Stimulated activated naive CD8-positive, alpha-beta T cell treated with anti-CD3 and anti-CD28 coated beads, Interleukin-15, Interleukin-2, amounts not matched to agents 100 ng/mL and 50 ng/mL, for 24 hours (primary cell): ENCODE data around the gene RASGRF1.

Experiments
- H3K27ac Mint-ChIP-seq: one replicate; pipeline ENCODE4 v1.8.0; 2021; ENCODE audit warnings: mild to moderate bottlenecking, mixed read lengths
- H3K27me3 Mint-ChIP-seq: one replicate; pipeline ENCODE4 v1.8.0; 2021; ENCODE audit warnings: mixed read lengths
- H3K36me3 Mint-ChIP-seq: one replicate; pipeline ENCODE4 v1.8.0; 2021; ENCODE audit warnings: low read depth, mixed read lengths
- H3K4me1 Mint-ChIP-seq: one replicate; pipeline ENCODE4 v1.8.0; 2021; ENCODE audit warnings: low read depth, mixed read lengths
- H3K4me3 Mint-ChIP-seq: one replicate; pipeline ENCODE4 v1.8.0; 2021; ENCODE audit warnings: mild to moderate bottlenecking, mixed read lengths
- H3K9me3 Mint-ChIP-seq: one replicate; pipeline ENCODE4 v1.8.0; 2021; ENCODE audit warnings: mixed read lengths

RASGRF1 gene

DNA sequence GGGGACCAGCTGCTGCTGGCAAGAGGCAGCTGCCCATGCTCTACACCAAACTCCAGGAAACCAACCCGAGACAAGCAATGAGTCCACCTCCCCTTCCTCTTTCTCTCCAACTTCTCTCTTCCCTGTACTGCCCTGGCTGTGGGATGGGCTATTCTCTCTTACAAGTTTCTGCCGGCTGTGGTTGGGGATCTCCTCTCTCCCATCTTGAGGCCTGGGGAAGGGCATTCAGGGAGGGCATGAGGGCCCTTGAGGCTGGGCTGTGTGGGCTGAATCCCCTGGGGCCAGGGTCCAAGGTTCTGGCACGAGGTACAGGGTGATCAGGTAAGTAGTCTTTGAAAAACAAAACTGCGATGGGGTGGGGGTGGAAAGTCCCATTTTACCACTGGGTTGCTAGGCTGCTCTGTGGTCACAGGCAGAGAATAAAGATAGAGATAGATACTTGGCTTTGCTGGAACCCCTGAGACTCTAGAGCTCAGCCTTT lies 113.4 kb downstream of the RASGRF1 start:
- H3K27me3 Mint-ChIP-seq, result no peaks in the 10 kb centered on the region
- peaks cover 13% of the 10 kb centered on the region for H3K4me1 Mint-ChIP-seq
- no peak overlapping the region for H3K4me3 Mint-ChIP-seq
- no peaks in the 10 kb centered on the region for H3K9me3 Mint-ChIP-seq
- H3K27ac Mint-ChIP-seq, result no peak overlapping the region
- no peaks in the 10 kb centered on the region for H3K36me3 Mint-ChIP-seq

DNA sequence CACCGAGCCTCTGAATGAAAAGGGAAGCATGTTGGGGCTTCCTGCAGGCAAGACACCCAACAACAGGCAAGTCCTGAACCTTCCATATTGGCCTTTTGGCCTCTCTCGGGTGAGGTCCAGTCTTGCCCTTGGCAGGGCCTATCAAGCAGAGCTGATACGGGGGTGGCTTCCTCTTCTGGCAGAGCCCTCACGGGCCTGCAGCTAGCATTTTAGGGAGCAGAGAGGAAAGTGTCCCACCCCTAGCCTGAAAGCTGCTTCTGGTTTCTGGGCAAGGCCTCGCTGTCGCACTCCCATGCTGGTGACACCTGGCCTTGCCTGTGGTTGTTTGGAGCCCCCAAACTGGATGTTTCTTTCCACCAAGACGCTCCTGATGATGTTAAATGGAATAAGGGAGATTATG lies 113.9 kb downstream of the RASGRF1 start:
- H3K4me1 Mint-ChIP-seq, result peaks cover 13% of the 10 kb centered on the region
- no peaks in the 10 kb centered on the region for H3K27me3 Mint-ChIP-seq
- H3K4me3 Mint-ChIP-seq, result no peak overlapping the region
- no peaks in the 10 kb centered on the region for H3K36me3 Mint-ChIP-seq
- no peak overlapping the region for H3K27ac Mint-ChIP-seq
- no peaks in the 10 kb centered on the region for H3K9me3 Mint-ChIP-seq

DNA sequence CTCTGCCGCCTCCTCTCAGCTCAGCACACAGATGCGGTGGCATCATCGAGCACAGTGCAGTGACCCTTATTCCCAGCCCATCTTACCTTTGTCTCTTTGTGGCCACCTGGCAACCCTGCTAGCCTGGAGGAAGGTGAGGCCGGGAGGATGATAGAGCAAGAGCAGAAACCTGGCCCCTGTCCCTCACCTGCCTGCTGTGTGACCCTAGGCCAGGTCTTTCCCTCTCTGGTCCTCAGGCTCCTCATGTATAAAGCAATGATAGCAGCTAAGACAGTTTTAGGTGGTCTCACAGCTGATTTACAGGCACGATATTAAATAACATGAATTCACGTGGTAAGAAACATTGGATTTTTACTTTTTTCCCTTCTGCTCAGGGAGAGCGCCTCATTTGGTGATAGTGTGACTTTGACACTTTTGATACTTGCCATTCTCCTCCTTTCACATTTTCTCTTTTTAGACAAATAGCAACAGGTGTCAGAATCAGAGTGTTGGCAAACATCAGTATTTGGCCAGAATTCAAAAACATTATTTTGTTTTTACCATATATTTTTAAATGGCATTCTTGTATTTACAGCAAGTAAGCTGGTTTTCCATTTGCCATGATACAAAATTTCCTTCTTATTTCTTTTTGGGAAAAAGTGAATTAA lies 116.2 kb downstream of the RASGRF1 start:
- peaks cover 13% of the 10 kb centered on the region for H3K4me1 Mint-ChIP-seq
- no peaks in the 10 kb centered on the region for H3K27me3 Mint-ChIP-seq
- no peaks in the 10 kb centered on the region for H3K36me3 Mint-ChIP-seq
- H3K27ac Mint-ChIP-seq, result no peak overlapping the region
- no peaks in the 10 kb centered on the region for H3K9me3 Mint-ChIP-seq
- H3K4me3 Mint-ChIP-seq, result no peak overlapping the region

DNA sequence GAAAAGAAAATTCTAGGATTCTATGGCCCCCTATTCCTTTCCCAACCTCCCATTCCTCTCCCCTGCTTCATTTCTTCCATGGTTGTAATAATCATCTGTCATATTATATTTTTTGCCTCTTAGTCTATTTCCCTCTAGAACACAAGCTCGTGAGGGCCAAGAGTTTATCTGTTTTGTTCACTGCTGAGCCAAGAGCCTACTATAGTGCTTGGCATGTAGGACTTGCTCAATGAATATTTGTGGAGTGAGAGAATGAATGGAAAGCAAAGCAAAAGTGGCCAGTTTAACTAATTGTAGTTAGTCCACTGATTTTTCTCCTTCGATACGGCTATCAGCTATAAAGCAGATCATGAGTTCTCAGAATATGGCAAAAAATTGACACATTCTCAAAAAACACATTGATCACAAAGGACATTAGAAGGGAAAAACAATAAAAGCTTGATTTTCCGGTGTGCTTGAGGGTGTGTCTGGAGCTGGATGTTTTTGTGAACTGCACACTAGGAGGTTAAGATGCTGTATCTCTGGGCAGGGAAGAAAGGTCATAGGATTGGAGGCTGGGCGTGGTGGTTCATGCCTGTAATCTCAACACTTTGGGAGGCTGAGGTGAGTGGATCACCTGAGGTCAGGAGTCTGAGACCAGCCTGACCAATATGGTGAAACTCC lies 120.8 kb downstream of the RASGRF1 start:
- Mint-ChIP-seq H3K27ac (no peak overlapping the region), H3K9me3 (no peaks in the 10 kb centered on the region), H3K4me3 (no peak overlapping the region), H3K36me3 (no peaks in the 10 kb centered on the region), H3K27me3 (no peaks in the 10 kb centered on the region), H3K4me1 (no peaks in the 10 kb centered on the region)

DNA sequence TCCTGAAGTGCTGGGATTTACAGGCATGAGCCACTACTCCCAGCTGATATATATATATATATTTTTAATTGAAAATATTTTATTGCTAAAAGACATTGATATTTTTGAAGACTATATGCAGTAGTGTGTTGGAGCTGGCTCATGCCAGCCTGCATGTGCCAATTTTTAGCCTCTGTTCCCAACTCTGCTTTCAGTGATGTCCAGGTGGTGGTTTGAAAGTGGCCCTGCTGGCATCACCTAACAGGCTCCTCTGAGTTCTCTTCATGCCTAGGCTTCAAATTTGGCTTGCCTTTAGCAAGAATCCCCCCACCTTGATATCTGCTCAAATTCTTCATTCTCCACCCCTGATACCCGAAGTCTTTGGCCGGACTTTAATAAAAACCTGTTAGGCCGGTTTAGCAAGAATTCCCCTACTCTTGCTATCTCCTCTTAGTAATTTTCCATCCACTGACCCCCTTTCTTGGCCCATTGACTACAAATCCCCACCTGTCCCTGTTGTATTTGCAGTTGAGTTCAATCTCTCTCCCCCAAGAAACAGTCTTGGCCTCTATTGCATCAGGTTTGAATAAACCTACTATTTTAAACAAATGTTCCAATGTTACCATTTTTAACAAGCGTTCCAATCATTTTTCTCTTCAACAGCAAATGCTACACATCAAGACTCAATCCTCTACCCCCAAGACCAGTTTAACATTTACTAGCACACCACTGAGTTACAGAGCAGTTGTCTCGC lies 121.9 kb downstream of the RASGRF1 start:
- H3K27ac Mint-ChIP-seq, result no peak overlapping the region
- H3K4me1 Mint-ChIP-seq, result no peaks in the 10 kb centered on the region
- no peaks in the 10 kb centered on the region for H3K27me3 Mint-ChIP-seq
- H3K4me3 Mint-ChIP-seq, result no peak overlapping the region
- H3K9me3 Mint-ChIP-seq, result no peaks in the 10 kb centered on the region
- H3K36me3 Mint-ChIP-seq, result no peaks in the 10 kb centered on the region

DNA sequence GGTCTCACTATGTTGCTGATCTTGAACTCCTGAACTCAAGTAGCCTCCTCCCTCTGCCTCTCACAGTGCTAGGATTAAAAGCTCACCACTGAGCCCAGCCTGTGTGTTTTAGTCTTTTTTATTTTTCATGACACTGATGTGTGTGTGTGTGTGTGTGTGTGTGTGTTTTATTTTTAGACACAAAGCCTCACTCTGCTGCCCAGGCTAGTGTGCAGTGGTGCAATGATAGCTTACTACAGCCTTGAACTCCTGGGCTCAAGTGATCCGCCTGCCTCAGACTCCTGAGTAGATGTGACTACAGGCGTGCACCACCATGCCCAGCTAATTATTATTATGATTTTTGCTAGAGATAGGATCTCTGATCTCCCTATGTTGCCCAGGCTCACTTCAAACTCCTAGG lies 122.5 kb downstream of the RASGRF1 start:
- Mint-ChIP-seq H3K4me1 (no peaks in the 10 kb centered on the region), H3K9me3 (no peaks in the 10 kb centered on the region), H3K4me3 (no peak overlapping the region), H3K27ac (no peak overlapping the region), H3K27me3 (no peaks in the 10 kb centered on the region), H3K36me3 (no peaks in the 10 kb centered on the region)

DNA sequence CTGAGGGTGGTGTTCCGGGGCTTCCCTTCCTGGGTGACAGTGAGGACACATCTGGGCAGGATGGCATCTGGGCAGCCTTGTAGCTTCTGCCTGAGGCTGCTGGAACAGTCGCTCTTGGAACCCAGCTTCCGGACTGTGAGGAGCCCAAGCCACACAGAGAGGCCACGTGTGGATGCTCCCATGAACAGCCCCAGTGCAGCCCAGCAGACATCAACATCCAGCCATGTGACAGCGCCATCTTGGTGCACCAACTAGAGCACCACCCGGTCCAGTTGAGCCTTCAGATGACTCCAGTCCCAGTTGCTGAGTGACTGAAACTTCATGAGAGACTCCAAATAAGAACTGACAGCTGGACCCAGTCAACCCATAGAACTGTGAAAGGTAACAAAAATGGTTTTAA lies 130.3 kb downstream of the RASGRF1 start:
- H3K27ac Mint-ChIP-seq, result no peak overlapping the region
- H3K4me3 Mint-ChIP-seq, result no peak overlapping the region
- H3K36me3 Mint-ChIP-seq, result no peaks in the 10 kb centered on the region
- no peaks in the 10 kb centered on the region for H3K4me1 Mint-ChIP-seq
- H3K9me3 Mint-ChIP-seq, result no peaks in the 10 kb centered on the region
- H3K27me3 Mint-ChIP-seq, result no peaks in the 10 kb centered on the region

DNA sequence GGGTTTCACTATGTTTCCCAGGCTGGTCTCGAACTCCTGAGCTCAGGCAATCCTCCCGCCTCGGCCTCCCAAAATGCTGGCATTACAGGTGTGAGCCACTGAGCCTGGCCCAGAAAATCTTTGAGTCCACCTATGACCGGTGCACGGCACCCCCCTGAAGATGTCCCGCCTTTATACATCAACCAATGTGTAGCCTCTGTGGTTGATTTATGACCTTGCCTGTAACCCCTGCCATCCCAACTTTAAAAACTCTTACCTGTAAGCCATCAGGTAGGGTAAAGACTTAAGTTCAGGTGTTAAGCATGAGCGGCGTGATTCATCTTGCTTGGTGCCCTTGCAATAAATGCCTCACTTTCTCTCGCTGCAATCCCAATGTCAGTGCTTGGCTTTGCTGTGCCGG lies 131.2 kb downstream of the RASGRF1 start:
- no peaks in the 10 kb centered on the region for H3K4me1 Mint-ChIP-seq
- H3K36me3 Mint-ChIP-seq, result no peaks in the 10 kb centered on the region
- H3K27ac Mint-ChIP-seq, result no peak overlapping the region
- H3K27me3 Mint-ChIP-seq, result no peaks in the 10 kb centered on the region
- H3K9me3 Mint-ChIP-seq, result no peaks in the 10 kb centered on the region
- H3K4me3 Mint-ChIP-seq, result no peak overlapping the region

DNA sequence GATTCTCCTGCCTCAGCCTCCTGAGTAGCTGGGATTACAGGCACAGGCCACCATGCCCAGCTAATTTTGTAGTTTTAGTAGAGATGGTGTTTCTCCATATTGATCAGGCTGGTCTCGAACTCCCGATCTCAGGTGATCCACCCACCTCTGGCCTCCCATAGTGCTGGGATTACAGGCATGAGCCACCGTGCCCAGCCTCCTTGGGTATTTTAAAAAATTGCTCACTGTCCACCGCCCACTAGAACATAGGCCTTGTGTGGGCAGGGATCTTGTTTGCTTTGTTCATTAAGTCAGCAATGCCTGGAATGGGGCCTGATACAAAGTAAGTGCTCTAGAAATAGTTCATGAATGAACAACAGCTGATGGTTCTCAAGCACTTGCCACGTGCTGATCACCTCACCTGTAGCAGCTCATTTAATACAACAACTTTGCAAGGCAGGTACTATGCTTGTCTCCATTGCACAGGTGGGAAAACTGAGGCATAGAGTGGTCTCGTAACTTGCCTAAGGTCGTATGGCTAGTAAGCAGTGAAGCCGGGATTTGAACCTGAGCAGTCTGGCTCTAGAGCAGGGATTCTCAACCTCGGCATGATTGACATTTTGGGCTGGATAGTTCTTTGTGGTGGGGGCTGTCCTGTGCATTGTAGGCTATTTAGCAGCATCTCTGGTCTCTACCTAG lies 133.0 kb downstream of the RASGRF1 start:
- no peak overlapping the region for H3K27ac Mint-ChIP-seq
- H3K36me3 Mint-ChIP-seq, result no peaks in the 10 kb centered on the region
- H3K27me3 Mint-ChIP-seq, result no peaks in the 10 kb centered on the region
- H3K9me3 Mint-ChIP-seq, result no peaks in the 10 kb centered on the region
- H3K4me3 Mint-ChIP-seq, result no peak overlapping the region
- H3K4me1 Mint-ChIP-seq, result no peaks in the 10 kb centered on the region

DNA sequence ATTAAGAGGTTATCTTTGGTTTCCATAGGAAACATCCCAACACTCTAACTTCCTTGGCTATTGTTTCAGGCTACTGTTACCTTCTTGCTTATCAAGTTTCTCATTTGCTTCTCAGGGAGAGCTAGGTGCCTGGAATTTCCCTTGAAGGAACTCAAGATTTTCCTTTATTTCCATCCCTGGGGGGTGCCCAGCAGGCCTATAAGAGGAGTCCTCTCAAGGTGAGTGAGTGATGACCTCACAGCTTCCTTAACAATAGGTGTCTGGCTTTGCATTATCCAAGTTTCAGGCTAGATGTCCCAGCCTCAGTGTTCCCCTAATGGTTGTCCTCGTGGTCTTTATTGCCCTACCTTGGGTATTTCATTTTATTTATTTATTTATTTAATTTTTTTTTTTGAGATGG lies 133.6 kb downstream of the RASGRF1 start:
- Mint-ChIP-seq H3K9me3 (no peaks in the 10 kb centered on the region), H3K36me3 (no peaks in the 10 kb centered on the region)

DNA sequence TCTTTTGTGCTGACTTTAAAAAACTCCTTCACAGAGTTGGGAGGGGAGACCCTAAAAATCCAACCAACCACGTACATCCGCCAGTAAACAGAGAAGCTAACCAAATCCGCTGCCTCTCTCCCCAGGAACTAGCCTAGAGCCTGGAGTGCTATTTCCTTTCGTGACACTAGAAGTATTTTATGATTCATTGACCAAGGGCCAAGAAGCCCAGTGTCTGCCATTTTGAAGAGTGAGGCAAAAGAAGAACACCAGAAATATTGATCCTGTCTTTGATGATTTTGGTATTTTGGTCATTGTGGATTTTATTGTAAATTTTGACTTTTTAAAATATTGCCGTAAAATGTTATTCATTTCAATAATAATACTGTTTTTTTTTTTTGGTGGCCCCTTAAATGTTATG lies 135.2 kb downstream of the RASGRF1 start:
- Mint-ChIP-seq H3K4me1 (peaks cover 10% of the 10 kb centered on the region), H3K4me3 (no peak overlapping the region), H3K27ac (no peak overlapping the region), H3K27me3 (no peaks in the 10 kb centered on the region), H3K9me3 (no peaks in the 10 kb centered on the region), H3K36me3 (no peaks in the 10 kb centered on the region)

More for the DNA sequence above, 133.6 kb downstream of the RASGRF1 start:
- no peak overlapping the region for H3K27ac Mint-ChIP-seq
- no peaks in the 10 kb centered on the region for H3K4me1 Mint-ChIP-seq
- no peak overlapping the region for H3K4me3 Mint-ChIP-seq
- no peaks in the 10 kb centered on the region for H3K27me3 Mint-ChIP-seq

DNA sequence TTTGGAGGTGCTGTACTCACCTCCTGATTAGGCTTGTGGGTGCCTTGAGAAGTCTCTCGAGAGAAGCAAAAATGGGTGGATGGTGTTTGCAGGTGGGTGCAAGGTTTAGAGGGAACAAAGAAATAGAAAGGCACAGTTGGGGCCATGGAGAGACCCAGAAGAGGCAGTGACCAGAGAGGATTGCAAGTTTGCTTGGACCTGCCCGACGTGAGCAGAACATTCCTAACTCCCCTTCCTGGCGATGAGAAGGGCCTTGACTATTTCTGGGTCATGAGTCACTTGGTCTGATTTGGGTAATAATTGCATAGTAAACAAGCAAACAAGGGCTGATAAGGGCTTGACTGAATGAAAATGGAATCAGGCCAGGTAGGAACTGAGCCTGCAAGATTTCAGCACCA lies 138.7 kb downstream of the RASGRF1 start:
- Mint-ChIP-seq H3K27me3 (peaks cover 4% of the 10 kb centered on the region), H3K4me3 (no peak overlapping the region), H3K27ac (no peak overlapping the region), H3K4me1 (peaks cover 10% of the 10 kb centered on the region), H3K9me3 (no peaks in the 10 kb centered on the region), H3K36me3 (no peaks in the 10 kb centered on the region)

DNA sequence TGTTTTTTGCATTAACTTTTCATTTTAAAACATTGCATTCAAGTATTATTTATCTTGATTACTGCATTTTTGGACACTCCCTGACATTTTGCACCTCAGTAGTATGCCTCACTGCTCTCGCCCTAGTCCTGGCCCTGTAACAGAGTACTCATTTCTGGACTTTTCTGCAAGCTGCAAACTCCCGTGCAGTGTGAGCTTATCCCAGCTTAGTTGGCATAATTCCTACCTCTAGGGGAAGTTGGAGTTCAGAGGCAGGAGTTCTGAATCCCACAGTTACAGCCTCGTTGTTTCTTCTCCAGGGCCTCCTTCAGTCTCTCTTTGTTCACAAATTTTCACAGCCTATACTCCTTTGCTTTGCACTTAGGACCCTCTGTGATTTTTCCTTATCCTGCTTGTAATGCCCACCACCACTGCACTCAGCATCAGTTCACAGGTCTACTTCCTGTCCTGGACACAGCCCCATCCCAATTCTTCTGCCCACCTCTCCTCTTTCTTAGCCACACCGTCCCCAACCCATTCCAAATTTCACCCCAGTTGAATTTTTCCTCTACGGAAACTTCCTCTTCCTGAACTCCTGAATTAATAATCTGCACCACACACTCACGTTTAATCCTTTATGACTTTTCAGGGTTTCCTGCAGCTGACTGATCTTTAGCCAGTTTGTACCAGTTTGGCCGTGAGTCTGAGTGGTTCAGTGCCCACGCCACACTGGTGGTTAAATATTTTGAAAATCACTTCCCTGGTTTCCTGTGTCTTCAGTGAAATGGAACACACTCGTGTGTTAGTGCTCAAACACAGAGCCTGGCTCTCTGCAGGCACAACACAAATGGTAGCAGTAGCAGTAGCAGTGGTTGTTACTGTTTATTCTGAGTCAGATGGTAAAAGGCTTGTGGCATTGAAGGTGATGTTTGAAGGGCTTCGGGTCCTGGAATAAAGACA lies 139.4 kb downstream of the RASGRF1 start:
- peaks cover 10% of the 10 kb centered on the region for H3K4me1 Mint-ChIP-seq
- peaks cover 4% of the 10 kb centered on the region for H3K27me3 Mint-ChIP-seq
- H3K9me3 Mint-ChIP-seq, result no peaks in the 10 kb centered on the region
- no peak overlapping the region for H3K4me3 Mint-ChIP-seq
- H3K36me3 Mint-ChIP-seq, result no peaks in the 10 kb centered on the region
- H3K27ac Mint-ChIP-seq, result no peak overlapping the region

DNA sequence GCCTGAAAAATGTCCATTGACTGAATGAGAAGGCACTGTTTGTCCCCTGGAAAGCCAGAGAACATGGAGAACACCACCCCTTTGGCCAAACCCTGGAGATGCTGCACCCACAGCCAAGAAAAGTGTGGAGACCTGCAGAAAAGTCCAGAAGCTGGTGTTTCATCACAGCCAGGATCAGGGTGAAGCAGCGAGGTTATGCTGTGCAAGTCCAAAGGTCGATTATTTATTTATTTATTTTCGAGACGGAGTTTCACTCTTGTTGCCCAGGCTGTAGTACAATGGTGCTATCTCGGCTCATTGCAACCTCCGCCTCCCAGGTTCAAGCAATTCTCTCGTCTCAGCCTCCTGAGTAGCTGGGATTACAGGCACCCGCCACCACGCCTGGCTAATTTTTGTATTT lies 140.2 kb downstream of the RASGRF1 start:
- Mint-ChIP-seq H3K27ac (no peak overlapping the region), H3K4me1 (peaks cover 10% of the 10 kb centered on the region), H3K27me3 (peaks cover 4% of the 10 kb centered on the region), H3K36me3 (no peaks in the 10 kb centered on the region), H3K9me3 (no peaks in the 10 kb centered on the region), H3K4me3 (no peak overlapping the region)
